Lower leg skin (tissue), 3 donors: ENCODE measurements around the gene FOS.

Experiments used
- POLR2A ChIP-seq, 2 donors: fragments of 450-650 bp; IDR thresholded peaks; one replicate each; pipeline ENCODE4 v1.6.1; 2016 to 2017; ENCODE audit warnings: antibody characterized with exemption in 2 of 2, mild to moderate bottlenecking in 1 of 2, moderate library complexity in 1 of 2
- TF ChIP-seq, protein P1 (sequence below), 3 donors: fragments of 450-650 bp; IDR thresholded peaks; one replicate each; pipeline ENCODE4 v1.5.1; 2016; ENCODE audit warnings: antibody characterized with exemption in 3 of 3, mild to moderate bottlenecking in 3 of 3, moderate library complexity in 2 of 3

DNA sequence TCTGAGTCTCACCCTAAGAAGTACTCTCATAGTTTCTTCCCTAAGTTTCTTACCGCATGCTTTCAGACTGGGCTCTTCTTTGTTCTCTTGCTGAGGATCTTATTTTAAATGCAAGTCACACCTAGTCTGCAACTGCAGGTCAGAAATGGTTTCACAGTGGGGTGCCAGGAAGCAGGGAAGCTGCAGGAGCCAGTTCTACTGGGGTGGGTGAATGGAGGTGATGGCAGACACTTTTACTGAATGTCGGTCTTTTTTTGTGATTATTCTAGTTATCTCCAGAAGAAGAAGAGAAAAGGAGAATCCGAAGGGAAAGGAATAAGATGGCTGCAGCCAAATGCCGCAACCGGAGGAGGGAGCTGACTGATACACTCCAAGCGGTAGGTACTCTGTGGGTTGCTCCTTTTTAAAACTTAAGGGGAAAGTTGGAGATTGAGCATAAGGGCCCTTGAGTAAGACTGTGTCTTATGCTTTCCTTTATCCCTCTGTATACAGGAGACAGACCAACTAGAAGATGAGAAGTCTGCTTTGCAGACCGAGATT, 1.7 kb downstream of the FOS start:
- TF ChIP-seq, protein P1, sequence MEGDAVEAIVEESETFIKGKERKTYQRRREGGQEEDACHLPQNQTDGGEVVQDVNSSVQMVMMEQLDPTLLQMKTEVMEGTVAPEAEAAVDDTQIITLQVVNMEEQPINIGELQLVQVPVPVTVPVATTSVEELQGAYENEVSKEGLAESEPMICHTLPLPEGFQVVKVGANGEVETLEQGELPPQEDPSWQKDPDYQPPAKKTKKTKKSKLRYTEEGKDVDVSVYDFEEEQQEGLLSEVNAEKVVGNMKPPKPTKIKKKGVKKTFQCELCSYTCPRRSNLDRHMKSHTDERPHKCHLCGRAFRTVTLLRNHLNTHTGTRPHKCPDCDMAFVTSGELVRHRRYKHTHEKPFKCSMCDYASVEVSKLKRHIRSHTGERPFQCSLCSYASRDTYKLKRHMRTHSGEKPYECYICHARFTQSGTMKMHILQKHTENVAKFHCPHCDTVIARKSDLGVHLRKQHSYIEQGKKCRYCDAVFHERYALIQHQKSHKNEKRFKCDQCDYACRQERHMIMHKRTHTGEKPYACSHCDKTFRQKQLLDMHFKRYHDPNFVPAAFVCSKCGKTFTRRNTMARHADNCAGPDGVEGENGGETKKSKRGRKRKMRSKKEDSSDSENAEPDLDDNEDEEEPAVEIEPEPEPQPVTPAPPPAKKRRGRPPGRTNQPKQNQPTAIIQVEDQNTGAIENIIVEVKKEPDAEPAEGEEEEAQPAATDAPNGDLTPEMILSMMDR (IDR thresholded peaks at IDR 0.05): no peak
- no peak for TF ChIP-seq POLR2A (IDR thresholded peaks at IDR 0.05)
